GM12872 (cell line): ENCODE results near the gene KDM8.
A peak's percentile ranks its signal among the peaks of the same experiment; 100 is the strongest.

ENCODE experiments used
- TF ChIP-seq, protein P1 (sequence below): IDR thresholded peaks from 3 replicates; pipeline ENCODE4 v1.5.1; 2011; ENCODE audit warnings: low read depth, mild to moderate bottlenecking, low read length, moderate library complexity; ENCODE audit not compliant: insufficient read depth

KDM8 gene

DNA sequence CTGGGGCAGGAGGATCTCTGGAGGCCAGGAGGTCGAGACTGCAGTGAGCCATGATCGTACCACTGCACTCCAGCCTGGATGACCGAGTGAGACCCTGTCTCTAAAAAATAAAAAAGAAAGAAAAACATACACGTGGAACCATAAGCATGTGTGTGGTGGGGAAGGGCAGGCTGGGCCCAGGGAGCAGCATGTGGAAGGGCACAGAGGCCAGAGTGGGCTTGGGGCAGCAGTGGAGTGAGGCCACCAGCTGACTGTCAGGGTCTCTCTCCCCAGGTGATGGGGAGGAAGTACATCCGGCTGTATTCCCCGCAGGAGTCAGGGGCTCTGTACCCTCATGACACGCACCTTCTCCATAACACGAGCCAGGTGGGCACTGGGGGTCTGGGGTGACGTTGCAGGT lies 16.8 kb downstream of the KDM8 start:
- TF ChIP-seq, protein P1, sequence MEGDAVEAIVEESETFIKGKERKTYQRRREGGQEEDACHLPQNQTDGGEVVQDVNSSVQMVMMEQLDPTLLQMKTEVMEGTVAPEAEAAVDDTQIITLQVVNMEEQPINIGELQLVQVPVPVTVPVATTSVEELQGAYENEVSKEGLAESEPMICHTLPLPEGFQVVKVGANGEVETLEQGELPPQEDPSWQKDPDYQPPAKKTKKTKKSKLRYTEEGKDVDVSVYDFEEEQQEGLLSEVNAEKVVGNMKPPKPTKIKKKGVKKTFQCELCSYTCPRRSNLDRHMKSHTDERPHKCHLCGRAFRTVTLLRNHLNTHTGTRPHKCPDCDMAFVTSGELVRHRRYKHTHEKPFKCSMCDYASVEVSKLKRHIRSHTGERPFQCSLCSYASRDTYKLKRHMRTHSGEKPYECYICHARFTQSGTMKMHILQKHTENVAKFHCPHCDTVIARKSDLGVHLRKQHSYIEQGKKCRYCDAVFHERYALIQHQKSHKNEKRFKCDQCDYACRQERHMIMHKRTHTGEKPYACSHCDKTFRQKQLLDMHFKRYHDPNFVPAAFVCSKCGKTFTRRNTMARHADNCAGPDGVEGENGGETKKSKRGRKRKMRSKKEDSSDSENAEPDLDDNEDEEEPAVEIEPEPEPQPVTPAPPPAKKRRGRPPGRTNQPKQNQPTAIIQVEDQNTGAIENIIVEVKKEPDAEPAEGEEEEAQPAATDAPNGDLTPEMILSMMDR: no peak

DNA sequence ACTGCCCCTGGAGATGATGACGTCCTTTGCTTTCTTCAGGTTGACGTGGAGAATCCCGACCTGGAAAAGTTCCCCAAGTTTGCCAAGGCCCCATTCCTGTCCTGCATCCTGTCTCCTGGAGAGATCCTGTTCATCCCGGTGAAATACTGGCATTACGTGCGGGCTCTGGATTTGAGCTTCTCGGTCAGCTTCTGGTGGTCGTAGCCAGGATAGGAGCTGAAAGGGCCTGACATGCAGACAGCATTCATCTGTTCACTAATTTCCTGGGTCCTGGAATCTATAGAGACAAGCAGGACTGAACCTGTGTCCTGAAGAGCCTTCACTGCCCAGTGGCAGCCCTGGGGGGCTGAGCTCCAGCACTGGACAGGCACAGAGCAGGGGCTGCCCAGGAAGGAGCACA lies 17.2 kb downstream of the KDM8 start:
- TF ChIP-seq, protein P1: no peak

DNA sequence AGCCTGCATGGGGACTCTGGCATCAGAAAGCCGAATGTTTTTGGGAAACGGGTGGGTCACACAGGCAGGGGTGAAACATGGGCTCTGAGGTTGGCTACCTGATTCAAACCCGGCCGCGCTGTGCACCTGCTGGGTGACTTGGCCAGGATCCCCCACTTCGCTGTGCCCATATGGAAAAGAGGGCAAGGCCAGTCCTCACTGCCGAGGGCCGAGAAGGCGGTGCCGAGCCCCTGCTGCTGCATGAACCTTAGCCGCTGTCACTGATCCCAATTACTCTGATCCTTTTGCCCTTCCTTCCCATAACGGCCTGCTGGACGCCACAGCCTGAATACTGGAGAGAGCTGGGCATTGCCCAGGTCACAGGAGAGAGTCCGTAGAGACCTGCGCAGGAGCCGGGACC lies 17.7 kb downstream of the KDM8 start:
- TF ChIP-seq, protein P1: no peak

DNA sequence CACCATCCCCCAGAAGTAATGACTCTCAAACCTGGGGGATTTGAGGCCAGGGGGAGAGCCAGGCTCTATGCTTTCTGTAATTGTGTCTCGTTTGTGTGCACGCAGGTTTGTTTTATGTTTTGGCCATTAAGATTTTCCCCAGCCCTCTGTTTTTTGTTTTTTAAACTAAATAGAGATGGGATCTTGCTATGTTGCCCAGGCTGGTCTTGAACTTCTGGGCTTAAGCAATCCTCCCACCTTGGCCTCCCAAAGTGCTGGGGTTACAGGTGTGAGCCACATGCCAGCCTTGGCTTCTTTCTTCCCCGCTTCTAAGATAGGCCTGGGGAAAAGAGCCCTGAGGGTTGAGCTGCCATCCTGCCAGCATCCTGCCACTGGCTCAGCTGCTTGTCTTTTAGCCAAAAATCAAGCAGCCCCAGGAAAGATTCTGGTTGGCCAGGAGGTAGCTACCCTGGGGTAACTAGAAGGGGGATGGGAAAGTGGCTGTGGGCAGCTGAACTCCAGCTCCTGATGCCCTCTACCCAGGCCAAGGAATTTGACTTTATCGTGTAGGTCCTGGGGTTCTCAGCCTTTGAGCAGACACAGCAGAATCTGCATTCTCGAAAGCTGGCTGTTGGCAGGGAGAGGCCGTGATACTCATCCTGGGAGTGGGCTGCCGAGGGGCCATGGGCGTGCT lies 18.4 kb downstream of the KDM8 start:
- TF ChIP-seq, protein P1: no peak

DNA sequence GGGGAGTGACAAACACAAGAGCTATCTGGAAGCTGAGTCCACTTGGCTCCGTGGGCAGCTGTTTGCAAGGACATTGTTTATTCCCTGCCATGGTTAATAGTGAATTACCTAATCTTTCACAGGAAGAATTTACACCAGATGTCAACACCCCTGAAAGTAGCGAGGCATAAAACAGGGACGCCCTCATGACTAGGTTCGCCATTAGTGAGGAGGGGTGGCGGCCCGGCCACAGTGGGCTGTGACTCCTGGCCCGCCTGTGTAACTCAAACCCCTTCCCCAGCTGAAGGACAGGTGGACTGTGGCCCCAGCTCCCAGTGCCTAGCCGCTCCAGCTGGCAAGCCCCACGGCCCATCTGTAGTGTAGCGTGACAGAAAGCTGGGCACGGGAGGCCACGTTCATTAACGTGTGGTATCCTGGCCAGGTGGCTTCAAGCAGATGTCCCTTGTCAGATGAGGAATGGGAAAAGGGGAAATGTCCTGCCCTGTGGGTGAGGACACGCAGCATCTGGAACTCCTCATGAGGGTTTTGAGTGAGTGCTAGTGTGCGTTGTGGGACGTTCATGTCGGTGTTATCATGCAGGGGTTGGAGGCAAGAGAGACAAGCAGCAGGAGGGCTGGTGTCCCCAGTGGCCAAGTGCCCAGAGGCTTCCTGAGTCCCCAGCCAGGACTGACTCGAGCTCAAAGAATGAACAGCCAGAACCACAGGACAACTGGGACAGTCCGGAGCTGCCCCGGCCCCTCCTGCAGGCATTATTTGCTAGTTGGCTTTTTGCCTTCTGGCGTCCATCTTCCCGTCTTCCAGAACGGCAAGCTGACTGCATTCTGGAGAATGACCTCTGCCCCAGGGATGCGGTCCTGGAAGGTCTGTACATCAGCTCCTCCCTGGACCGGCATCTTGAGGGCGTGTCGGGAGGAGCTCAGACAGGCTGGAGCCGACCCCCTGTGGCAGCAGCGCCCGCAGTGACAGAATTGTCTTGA lies 19.2 kb downstream of the KDM8 start:
- TF ChIP-seq, protein P1: no peak

DNA sequence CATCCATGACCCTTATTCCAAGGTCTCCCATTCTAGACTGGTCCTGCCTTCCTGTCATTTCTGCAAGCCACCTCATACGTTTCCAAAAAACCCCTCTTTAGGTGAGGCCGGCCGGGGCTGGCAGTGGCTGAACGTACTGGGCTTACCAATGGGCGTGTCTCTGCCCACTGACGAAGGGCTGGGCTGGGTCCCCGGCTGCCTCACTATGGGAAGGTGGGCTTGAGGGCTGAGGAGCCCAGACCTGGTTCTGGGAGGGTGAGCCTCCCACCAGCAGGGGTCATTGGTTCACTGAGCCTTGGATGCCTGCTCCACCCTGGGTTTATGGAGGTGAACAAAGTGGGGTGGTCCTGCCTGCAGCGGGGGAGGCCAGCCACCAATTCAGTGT lies 19.9 kb downstream of the KDM8 start:
- TF ChIP-seq, protein P1: 0 out of 3 replicates have a peak, but pooled peaks have one; percentile 9

DNA sequence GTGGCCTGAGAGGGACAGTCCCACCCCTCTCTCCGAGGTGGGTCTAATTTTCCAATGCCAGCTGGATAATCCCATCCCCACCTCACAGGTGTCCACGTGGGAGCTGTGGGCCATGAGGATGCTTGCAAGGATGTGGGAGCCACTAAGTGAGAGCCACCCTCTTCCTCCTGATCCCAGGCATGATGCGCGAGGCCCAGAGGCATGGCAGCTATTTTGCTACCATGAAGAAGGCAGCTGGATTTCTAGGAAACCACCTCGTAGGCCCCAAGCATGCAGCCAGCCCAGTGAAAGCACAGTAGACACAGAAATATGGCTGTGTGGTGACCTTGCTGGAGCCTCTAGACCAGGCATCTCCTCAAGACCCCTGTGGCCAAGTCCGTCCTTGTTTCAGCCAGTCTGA lies 20.4 kb downstream of the KDM8 start:
- TF ChIP-seq, protein P1: no peak
